ENCODE measurements around the gene ILF2.
"Not testable (repeated sequence)": the region's sequence is repeated elsewhere in the genome, so short reads cannot be mapped to it uniquely, and the experiment has no call there.

Gene ILF2

GRCh38 chr1:153670859-153671627, at the start of gene ILF2:
ILF2 (minus strand) TSS chr1:153670993; CDS start chr1:153670922, 71 bp downstream.
- peak within 1 kb of the TSS; percentile 85 to 91 for H3K27ac ChIP-seq
- peak; percentile 99 for DNase-seq (ENCODE audit: low spot score)

GRCh38 chr1:153717330-153717729, 46.5 kb upstream of the ILF2 start:
- DNase-seq (ENCODE audit: low spot score), result no peak
- Histone ChIP-seq H3K4me3 (no peak overlapping the region), H3K27ac (no peak overlapping the region)
- TF ChIP-seq, protein P1, sequence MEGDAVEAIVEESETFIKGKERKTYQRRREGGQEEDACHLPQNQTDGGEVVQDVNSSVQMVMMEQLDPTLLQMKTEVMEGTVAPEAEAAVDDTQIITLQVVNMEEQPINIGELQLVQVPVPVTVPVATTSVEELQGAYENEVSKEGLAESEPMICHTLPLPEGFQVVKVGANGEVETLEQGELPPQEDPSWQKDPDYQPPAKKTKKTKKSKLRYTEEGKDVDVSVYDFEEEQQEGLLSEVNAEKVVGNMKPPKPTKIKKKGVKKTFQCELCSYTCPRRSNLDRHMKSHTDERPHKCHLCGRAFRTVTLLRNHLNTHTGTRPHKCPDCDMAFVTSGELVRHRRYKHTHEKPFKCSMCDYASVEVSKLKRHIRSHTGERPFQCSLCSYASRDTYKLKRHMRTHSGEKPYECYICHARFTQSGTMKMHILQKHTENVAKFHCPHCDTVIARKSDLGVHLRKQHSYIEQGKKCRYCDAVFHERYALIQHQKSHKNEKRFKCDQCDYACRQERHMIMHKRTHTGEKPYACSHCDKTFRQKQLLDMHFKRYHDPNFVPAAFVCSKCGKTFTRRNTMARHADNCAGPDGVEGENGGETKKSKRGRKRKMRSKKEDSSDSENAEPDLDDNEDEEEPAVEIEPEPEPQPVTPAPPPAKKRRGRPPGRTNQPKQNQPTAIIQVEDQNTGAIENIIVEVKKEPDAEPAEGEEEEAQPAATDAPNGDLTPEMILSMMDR (IDR thresholded peaks at IDR 0.05), result no peak

More at GRCh38 chr1:153670859-153671627, at the start of gene ILF2:
- H3K4me3 ChIP-seq, result peak within 1 kb of the TSS; percentile 92
- TF ChIP-seq, protein P1 (IDR thresholded peaks at IDR 0.05), result no peak

GRCh38 chr1:153716211-153716610, 45.4 kb upstream of the ILF2 start:
- H3K4me3 ChIP-seq; H3K27ac ChIP-seq; DNase-seq (ENCODE audit: low spot score): not testable (repeated sequence)

DNA sequence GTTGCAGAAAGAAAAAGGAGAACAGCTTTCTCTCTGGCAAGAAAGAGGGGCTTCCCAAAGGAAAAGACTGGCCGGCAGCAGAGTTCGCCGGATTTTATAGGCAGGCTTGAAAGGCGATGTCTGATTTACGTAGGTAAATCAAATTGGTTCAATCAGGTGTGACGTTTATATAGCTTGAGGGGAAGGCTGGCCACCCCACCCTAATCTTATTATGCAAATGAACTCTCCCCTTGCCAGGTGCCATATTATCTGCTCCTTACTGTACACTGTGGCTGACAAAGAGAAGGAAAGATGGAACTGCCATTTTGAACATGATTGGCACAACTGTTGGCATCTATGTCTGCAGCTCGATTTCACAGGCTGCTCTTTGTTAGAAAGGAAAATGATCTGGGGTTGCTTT, 40.2 kb upstream of the ILF2 start:
- Histone ChIP-seq H3K27ac (no peak overlapping the region), H3K4me3 (no peak overlapping the region)
- TF ChIP-seq, protein P1 (IDR thresholded peaks at IDR 0.05), result no peak
- no peak for DNase-seq (ENCODE audit: low spot score)

GRCh38 chr1:153705484-153705883, 34.7 kb upstream of the ILF2 start:
- H3K4me3 ChIP-seq, result no peak overlapping the region
- no peak for DNase-seq (ENCODE audit: low spot score)
- H3K27ac ChIP-seq, result no peak overlapping the region
- TF ChIP-seq, protein P1 (IDR thresholded peaks at IDR 0.05), result no peak

DNA sequence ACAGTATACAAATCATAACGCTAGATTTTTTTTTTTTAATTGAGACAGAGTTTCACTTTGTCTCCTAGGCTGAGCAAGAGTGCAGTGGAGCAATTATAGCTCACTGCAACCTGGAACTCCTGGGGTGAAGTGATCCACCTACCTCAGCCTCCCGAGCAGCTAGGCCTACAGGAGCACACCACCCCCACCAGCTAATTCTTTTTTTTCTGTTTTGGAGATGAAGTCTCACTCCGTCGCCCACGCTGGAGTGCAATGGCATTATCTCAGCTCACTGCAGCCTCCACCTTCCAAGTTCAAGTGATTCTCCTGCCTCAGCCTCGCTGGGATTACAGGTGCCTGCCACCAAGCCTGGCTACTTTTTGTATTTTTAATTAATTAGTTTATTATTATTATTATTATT, 29.0 kb upstream of the ILF2 start:
- peak overlapping the region; percentile 79 for H3K27ac ChIP-seq
- no peak for DNase-seq (ENCODE audit: low spot score)
- TF ChIP-seq, protein P1 (IDR thresholded peaks at IDR 0.05), result no peak
- H3K4me3 ChIP-seq, result no peak overlapping the region

GRCh38 chr1:153698923-153699714, 28.3 kb upstream of the ILF2 start:
- Histone ChIP-seq H3K27ac (peak overlapping the region; percentile 79), H3K4me3 (no peak overlapping the region)
- TF ChIP-seq, protein P1 (IDR thresholded peaks at IDR 0.05), result no peak
- no peak for DNase-seq (ENCODE audit: low spot score)
